Neural progenitor cell (in vitro differentiated cells): ENCODE data around the gene TNFSF12. TPM values are rescaled to one million over a fixed set of nuclear protein-coding genes. Genes with fewer than 3 reads are reported as not detected.

ENCODE experiments used
- DNase-seq: peaks from one replicate; pipeline ENCODE4 v3.0.0-alpha.2; 2016; ENCODE audit warnings: low spot score
- H2AFZ ChIP-seq: fragments of 200-600 bp; sonication (generic); replicated peaks from 2 replicates; pipeline ENCODE4 v1.6.1; 2016; ENCODE audit warnings: antibody characterized with exemption
- H3F3A ChIP-seq: fragments of 200-600 bp; sonication (generic); 2 replicates; pipeline ENCODE4 v1.6.1; 2016; ENCODE audit warnings: antibody characterized with exemption, low read depth
- H3K27ac ChIP-seq: fragments of 200-600 bp; sonication (generic); 2 replicates; pipeline ENCODE4 v1.5.1; 2016; ENCODE audit warnings: mild to moderate bottlenecking
- H3K27me3 ChIP-seq: fragments of 200-600 bp; sonication (generic); 2 replicates; pipeline ENCODE4 v1.6.1; 2016; ENCODE audit warnings: mild to moderate bottlenecking, moderate library complexity
- H3K36me3 ChIP-seq: fragments of 200-600 bp; sonication (generic); 2 replicates; pipeline ENCODE4 v1.5.1; 2016
- H3K4me1 ChIP-seq: fragments of 200-600 bp; sonication (generic); 2 replicates; pipeline ENCODE4 v1.6.1; 2016; ENCODE audit warnings: mixed run types
- H3K4me2 ChIP-seq: fragments of 200-600 bp; sonication (generic); 2 replicates; pipeline ENCODE4 v1.6.1; 2016
- H3K4me3 ChIP-seq: fragments of 200-600 bp; sonication (generic); 2 replicates; pipeline ENCODE4 v1.5.1; 2016
- H3K79me2 ChIP-seq: fragments of 200-600 bp; sonication (generic); 2 replicates; pipeline ENCODE4 v1.6.1; 2016; ENCODE audit warnings: low read depth
- H3K9ac ChIP-seq: fragments of 200-600 bp; sonication (generic); 2 replicates; pipeline ENCODE4 v1.6.1; 2016
- H3K9me3 ChIP-seq: fragments of 200-600 bp; sonication (generic); 2 replicates; pipeline ENCODE4 v1.5.1; 2016; ENCODE audit warnings: low read depth
- H4K20me1 ChIP-seq: fragments of 200-600 bp; sonication (generic); 2 replicates; pipeline ENCODE4 v1.6.1; 2016; ENCODE audit warnings: low read depth
- H3K27ac Mint-ChIP-seq: 3 replicates; pipeline ENCODE4 v1.8.0; 2021; ENCODE audit warnings: mixed read lengths
- H3K27me3 Mint-ChIP-seq: 2 replicates; pipeline ENCODE4 v1.8.0; 2022; ENCODE audit warnings: low read depth, mild to moderate bottlenecking, inconsistent platforms, moderate library complexity, mixed read lengths; ENCODE audit not compliant: insufficient read depth
- H3K36me3 Mint-ChIP-seq: 3 replicates; pipeline ENCODE4 v1.8.0; 2021; ENCODE audit warnings: mixed read lengths
- H3K4me1 Mint-ChIP-seq: 3 replicates; pipeline ENCODE4 v1.8.0; 2021; ENCODE audit warnings: mixed read lengths
- H3K4me3 Mint-ChIP-seq: 3 replicates; pipeline ENCODE4 v1.8.0; 2021; ENCODE audit warnings: mild to moderate bottlenecking, moderate library complexity, mixed read lengths
- H3K9me3 Mint-ChIP-seq: 3 replicates; pipeline ENCODE4 v1.8.0; 2020; ENCODE audit warnings: mixed read lengths
- EZH2 ChIP-seq: fragments of 200-600 bp; sonication (generic); IDR thresholded peaks from 2 replicates; pipeline ENCODE4 v1.6.1; 2017; ENCODE audit warnings: antibody characterized with exemption, mild to moderate bottlenecking, moderate library complexity
- EZH2phosphoT487 ChIP-seq: fragments of 200-600 bp; sonication (generic); IDR thresholded peaks from 2 replicates; pipeline ENCODE4 v1.6.1; 2017; ENCODE audit warnings: antibody characterized with exemption
- total RNA-seq: library from RNA; depleted of rRNA; stranded (reverse); fragments of >200 nt; gene quantifications from 2 replicates; pipeline ENCODE4 v1.2.3, GENCODE V29; 2015; ENCODE audit warnings: low replicate concordance
- TF ChIP-seq, protein P1 (sequence below): fragments of 200-600 bp; sonication (generic); IDR thresholded peaks from 2 replicates; pipeline ENCODE4 v1.5.1; 2017; ENCODE audit warnings: antibody characterized with exemption, mild to moderate bottlenecking

TNFSF12 gene
- total RNA-seq, 1 donor from 2014 or later: 0.75 TPM

DNA sequence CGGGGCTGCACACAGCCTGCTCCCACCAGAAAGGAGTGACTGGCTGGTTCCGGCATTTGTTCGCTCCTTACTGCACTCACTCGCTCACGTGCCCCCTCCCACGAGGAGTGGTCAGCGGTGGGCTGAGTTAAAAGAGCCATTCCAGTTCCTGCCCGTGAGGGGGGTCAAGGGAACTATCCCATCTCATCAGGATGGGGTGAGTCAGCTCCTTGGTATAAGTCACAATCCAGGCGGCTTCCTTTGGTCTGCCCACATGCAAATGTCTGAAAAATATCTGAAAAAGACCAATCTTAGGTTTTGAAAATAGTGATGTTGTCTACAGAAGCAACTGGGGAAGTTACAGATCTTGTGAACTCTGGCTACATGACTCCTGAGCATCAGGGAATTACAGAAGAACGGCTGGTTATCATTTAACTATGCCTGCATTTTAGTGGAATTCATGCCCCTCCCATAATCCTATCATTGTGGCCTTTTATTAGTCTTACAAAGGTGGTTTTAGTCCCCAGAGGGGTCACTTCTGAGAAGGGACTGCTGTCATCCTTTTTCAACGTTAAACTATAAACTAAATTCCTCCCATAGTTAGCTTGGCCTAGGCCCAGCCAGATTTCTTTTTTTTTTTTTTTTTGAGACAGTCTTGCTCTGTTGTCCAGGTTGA, 9.8 kb upstream of the TNFSF12 start:
- Histone ChIP-seq H3F3A (no peaks in the 10 kb centered on the region), H2AFZ (no peak overlapping the region), H3K4me2 (no peak overlapping the region), H3K9me3 (no peaks in the 10 kb centered on the region), H3K36me3 (no peaks in the 10 kb centered on the region), H3K9ac (no peak overlapping the region), H3K27me3 (peaks cover 15% of the 10 kb centered on the region), H3K4me3 (no peak overlapping the region), H3K79me2 (no peaks in the 10 kb centered on the region), H3K27ac (no peak overlapping the region), H3K4me1 (no peaks in the 10 kb centered on the region), H4K20me1 (no peaks in the 10 kb centered on the region)
- H3K9me3 Mint-ChIP-seq: peaks cover 14% of the 10 kb centered on the region
- TF ChIP-seq EZH2phosphoT487: no peak
- TF ChIP-seq, protein P1, sequence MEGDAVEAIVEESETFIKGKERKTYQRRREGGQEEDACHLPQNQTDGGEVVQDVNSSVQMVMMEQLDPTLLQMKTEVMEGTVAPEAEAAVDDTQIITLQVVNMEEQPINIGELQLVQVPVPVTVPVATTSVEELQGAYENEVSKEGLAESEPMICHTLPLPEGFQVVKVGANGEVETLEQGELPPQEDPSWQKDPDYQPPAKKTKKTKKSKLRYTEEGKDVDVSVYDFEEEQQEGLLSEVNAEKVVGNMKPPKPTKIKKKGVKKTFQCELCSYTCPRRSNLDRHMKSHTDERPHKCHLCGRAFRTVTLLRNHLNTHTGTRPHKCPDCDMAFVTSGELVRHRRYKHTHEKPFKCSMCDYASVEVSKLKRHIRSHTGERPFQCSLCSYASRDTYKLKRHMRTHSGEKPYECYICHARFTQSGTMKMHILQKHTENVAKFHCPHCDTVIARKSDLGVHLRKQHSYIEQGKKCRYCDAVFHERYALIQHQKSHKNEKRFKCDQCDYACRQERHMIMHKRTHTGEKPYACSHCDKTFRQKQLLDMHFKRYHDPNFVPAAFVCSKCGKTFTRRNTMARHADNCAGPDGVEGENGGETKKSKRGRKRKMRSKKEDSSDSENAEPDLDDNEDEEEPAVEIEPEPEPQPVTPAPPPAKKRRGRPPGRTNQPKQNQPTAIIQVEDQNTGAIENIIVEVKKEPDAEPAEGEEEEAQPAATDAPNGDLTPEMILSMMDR: no peak
- TF ChIP-seq EZH2: no peak
- no peaks in the 10 kb centered on the region for H3K36me3 Mint-ChIP-seq
- DNase-seq: no peak
- H3K4me1 Mint-ChIP-seq: peaks cover 3% of the 10 kb centered on the region
- H3K27ac Mint-ChIP-seq: peak overlapping the region; percentile 16
- no peak overlapping the region for H3K4me3 Mint-ChIP-seq
- peaks cover 7% of the 10 kb centered on the region for H3K27me3 Mint-ChIP-seq

DNA sequence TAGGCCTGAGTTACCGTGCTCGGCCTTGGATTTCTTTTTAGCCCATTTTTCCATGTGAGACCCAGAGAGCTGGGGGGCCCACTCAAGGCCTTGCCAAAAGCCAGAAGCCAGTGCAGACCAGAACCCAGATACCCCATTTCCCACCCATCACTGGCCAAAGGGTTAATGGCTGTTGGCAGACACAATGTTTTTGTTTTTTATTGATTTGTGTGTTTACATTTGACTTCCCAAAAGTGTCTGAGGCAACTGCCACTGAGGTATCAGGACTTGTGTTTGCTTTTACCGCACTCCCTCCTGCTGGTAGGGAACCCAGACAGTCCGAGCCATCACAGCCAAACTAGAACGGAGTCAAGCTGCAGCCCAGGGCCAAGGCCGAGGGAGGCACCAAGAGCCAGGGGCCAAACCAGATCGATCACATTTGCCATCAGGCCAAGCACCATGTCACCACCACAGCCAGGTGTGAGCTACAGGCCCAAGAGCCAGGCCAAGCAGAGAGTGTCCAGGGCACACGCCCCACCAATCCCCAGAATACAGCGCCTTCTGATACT, 7.7 kb upstream of the TNFSF12 start:
- DNase-seq: no peak
- no peaks in the 10 kb centered on the region for H3K36me3 Mint-ChIP-seq
- peak overlapping the region; percentile 46 for H3K27ac Mint-ChIP-seq
- no peak for TF ChIP-seq EZH2phosphoT487
- TF ChIP-seq EZH2: no peak
- TF ChIP-seq, protein P1: no peak
- H3K27me3 Mint-ChIP-seq: peaks cover 8% of the 10 kb centered on the region
- H3K4me1 Mint-ChIP-seq: peaks cover 3% of the 10 kb centered on the region
- no peak overlapping the region for H3K4me3 Mint-ChIP-seq
- H3K9me3 ChIP-seq: no peaks in the 10 kb centered on the region
- peaks cover 18% of the 10 kb centered on the region for H3K27me3 ChIP-seq
- H3K27ac ChIP-seq: no peak overlapping the region
- H3K79me2 ChIP-seq: no peaks in the 10 kb centered on the region
- no peak overlapping the region for H3K9ac ChIP-seq
- no peaks in the 10 kb centered on the region for H3K4me1 ChIP-seq
- no peak overlapping the region for H3K4me3 ChIP-seq
- no peaks in the 10 kb centered on the region for H4K20me1 ChIP-seq
- H3F3A ChIP-seq: no peaks in the 10 kb centered on the region
- H2AFZ ChIP-seq: no peak overlapping the region
- no peak overlapping the region for H3K4me2 ChIP-seq
- H3K36me3 ChIP-seq: no peaks in the 10 kb centered on the region
- H3K9me3 Mint-ChIP-seq: peaks cover 12% of the 10 kb centered on the region

DNA sequence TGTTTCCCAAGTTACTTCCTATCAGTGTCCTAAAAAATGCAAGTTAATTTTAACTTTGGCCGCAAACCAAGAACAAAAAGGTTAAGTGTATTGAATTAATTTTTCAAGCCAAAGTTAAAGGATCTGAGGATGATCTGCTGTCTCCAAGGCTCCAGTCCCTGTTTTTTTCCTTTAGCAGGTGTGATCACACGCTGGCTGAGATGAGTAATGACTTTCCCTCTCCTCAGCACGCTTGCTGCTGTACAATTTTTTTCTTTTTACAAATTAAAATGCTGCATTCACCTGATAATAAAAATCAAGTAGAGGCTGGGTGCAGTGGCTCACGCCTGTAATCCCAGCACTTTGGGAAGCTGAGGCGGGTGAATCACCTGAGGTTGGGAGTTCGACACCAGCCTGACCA, 3.9 kb upstream of the TNFSF12 start:
- H3K9ac ChIP-seq: no peak overlapping the region

More for the DNA sequence above, 3.9 kb upstream of the TNFSF12 start:
- peaks cover 3% of the 10 kb centered on the region for H3K4me1 ChIP-seq
- Mint-ChIP-seq H3K27me3 (peaks cover 23% of the 10 kb centered on the region), H3K9me3 (no peaks in the 10 kb centered on the region), H3K36me3 (no peaks in the 10 kb centered on the region), H3K4me3 (no peak overlapping the region), H3K27ac (no peak overlapping the region), H3K4me1 (peaks cover 9% of the 10 kb centered on the region)
- H3K4me3 ChIP-seq: no peak overlapping the region
- H3K79me2 ChIP-seq: no peaks in the 10 kb centered on the region
- H3K27me3 ChIP-seq: peaks cover 40% of the 10 kb centered on the region
- H3K4me2 ChIP-seq: no peak overlapping the region
- H4K20me1 ChIP-seq: no peaks in the 10 kb centered on the region
- no peaks in the 10 kb centered on the region for H3K36me3 ChIP-seq
- H3K27ac ChIP-seq: no peak overlapping the region
- no peak overlapping the region for H2AFZ ChIP-seq
- DNase-seq: no peak
- TF ChIP-seq EZH2: no peak
- TF ChIP-seq, protein P1: no peak
- no peak for TF ChIP-seq EZH2phosphoT487
- H3F3A ChIP-seq: peaks cover 15% of the 10 kb centered on the region
- H3K9me3 ChIP-seq: no peaks in the 10 kb centered on the region
